ENCODE measurements around the gene TMEM51.

The TMEM51 gene

DNA sequence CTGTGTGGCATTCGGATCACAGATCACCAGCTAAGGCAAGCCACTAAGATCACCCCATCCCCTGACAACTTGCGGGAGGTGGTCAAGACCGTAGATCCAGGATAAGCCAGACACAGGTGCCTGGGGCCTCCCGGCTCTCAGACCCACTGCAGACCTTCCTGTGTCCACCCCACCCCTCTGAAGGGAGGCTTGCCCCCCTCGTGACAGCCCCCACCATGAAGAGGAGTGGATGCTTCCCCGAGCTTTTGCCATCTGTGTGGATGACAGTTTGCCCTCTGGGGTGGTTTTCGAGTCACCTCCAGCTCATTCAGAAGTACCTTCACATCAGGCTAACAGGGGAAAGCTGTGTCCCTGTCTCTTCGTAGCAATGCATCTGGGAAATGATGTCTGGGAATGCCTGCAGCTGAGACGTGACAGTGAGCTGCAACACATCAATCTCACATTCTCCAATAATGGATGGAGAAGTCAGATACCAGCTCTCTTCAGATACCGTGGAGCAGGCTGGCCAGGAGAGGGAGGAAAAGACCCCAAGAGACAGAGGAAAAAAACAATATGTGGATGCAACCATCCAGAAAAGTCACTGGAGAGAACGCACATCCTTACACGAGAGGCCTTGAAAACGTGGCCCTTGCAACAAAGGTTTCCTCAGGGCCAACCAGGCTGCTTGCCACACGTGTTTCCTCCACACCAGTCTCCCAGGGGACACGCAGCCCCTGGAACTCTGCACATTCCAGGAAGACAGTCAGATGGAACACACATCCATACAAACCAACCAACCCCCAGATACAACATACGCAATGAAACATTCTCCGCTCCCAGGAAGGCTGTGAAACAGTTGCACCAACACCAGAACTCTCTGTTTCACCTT lies 73.1 kb downstream of the TMEM51 start:
- H3K4me3 ChIP-seq (ENCODE audit: low read depth, low read length) = no peak overlapping the region
- no peak for DNase-seq (ENCODE audit: low read depth)

DNA sequence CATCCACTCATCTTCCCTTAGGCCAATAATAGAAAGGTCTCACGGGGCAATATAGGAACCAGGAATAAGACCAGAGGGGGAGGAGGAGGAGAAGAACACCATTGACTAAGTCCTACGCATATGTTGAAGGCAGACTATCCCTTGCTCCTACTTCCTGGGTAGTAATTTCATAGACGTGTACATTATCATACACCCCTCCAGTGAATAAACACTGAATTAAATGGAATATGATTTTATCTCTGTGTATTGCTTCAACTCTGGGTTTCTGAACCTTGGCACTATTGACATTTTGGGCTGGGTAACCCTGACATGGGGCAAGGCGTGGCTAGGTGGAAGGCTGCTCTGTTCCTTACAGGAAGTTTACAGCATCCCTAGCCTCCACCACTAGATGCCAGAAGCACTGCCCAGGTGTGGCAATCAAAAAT lies 76.2 kb downstream of the TMEM51 start:
- DNase-seq (ENCODE audit: low read depth) = no peak
- no peak overlapping the region for H3K4me3 ChIP-seq (ENCODE audit: low read depth, low read length)

DNA sequence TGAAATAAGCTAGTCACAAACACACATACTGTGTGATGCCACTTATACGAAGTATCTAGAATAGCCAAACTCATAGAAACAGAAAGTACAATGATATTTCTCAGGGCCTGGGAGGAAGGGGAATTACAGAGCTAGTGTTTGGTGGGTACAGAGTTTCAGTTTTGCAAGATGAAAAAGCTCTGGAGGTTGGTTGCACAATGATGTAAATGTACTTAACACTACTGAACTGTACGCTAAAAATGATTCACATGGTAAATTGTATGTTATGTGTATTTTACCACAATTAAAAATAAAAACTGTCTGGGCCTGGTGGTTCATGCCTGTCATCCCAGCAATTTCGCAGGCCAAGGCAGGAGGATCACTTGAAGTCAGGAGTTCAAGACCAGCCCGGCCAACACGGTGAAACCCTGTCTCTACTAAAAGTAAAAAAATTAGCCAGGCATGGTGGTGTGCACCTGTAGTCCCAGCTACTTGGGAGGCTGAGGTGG lies 78.2 kb downstream of the TMEM51 start:
- no peak overlapping the region for H3K4me3 ChIP-seq (ENCODE audit: low read depth, low read length)
- no peak for DNase-seq (ENCODE audit: low read depth)

DNA sequence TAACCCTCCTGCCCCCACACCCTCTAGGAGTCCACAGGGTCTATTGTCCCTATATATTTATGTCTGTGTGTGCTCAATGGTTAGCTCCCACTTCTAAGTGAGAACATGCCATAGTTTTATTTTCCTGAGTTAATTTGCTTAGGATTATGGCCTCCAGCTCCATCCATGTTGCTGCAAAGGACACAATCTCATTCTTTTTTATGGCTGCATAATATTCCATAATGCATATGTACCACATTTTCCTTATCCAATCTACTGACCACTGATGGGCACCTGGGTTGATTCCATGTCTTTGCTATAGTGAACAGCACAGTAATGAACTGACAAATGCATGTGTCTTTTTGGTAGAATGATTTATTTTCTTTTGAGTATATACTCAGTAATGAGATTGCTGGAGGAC lies 80.1 kb downstream of the TMEM51 start:
- H3K4me3 ChIP-seq (ENCODE audit: low read depth, low read length) = no peak overlapping the region
- DNase-seq (ENCODE audit: low read depth) = no peak

DNA sequence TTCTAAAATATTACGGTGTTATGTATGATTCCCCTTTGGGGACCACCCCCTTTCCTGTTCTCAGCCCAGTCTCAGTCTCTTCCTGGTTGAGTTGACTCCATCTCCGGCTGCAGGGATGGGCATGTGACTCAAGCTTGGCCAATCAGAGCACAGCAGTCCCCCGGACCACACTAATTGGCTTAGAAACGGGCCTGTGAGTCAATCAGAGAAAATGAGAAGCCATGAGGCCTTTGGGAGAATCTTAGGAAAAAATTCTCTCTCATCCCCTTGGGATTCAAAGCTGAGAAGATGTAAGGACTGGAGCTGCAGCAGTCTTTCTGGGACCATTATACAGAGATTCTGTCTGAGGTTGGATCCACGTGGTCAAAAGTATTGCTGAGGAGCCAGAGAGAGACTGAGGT lies 82.8 kb downstream of the TMEM51 start:
- DNase-seq (ENCODE audit: low read depth) = no peak
- no peak overlapping the region for H3K4me3 ChIP-seq (ENCODE audit: low read depth, low read length)

DNA sequence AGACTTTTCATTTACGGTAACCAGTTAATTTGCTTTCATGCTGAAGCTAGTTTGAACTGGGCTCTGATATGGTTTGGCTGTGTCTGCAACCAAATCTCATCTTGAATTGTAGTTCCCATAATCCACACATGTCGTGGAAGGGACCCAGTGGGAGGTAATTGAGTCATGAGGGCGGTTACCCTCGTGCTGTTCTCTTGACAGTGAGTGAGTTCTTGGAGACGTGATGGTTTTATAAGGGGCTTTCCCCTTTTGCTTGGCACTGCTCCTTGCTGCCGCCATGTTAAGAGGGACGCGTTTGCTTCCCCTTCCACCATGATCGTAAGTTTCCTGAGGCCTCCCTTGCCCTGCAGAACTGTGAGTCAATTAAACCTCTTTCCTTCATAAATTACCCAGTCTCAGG lies 83.2 kb downstream of the TMEM51 start:
- no peak overlapping the region for H3K4me3 ChIP-seq (ENCODE audit: low read depth, low read length)
- no peak for DNase-seq (ENCODE audit: low read depth)

DNA sequence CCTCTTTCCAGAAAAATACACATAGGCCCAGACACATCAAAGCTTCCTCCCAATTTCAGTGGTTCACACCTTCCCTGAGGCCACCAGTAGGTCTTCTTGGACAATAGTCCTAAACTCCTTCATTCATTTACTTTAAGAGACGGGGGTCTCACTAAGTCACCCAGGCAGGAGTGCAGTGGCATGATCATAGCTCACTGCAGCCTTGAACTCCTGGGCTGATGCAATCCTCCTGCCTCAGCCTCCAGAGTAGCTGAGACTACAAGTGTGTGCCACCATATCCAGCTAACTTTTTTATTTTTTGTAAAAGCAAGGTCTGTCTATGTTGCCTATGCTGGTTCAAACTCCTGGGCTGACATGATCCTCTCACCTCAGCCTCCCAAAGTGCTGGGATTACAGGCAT lies 85.2 kb downstream of the TMEM51 start:
- no peak overlapping the region for H3K4me3 ChIP-seq (ENCODE audit: low read depth, low read length)
- DNase-seq (ENCODE audit: low read depth) = no peak

DNA sequence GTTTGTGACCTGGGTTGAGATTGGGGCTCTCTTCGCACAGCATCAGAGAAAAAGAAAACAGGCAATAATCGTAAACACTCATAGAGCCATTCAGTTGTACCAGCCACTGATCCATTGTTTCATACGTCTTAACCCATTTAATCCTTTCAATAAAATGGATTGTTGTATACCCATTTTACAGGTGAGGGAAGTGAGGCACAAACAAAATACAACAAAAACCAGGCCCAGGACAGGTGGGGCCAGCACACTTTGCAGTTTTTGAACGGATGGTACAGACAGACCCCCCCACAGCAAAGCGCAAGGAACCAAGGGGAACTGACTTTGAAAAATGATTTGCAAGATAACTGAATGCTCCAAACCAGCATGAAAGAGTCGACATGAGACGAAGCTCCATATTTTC lies 89.2 kb downstream of the TMEM51 start:
- DNase-seq (ENCODE audit: low read depth) = no peak
- H3K4me3 ChIP-seq (ENCODE audit: low read depth, low read length) = no peak overlapping the region

DNA sequence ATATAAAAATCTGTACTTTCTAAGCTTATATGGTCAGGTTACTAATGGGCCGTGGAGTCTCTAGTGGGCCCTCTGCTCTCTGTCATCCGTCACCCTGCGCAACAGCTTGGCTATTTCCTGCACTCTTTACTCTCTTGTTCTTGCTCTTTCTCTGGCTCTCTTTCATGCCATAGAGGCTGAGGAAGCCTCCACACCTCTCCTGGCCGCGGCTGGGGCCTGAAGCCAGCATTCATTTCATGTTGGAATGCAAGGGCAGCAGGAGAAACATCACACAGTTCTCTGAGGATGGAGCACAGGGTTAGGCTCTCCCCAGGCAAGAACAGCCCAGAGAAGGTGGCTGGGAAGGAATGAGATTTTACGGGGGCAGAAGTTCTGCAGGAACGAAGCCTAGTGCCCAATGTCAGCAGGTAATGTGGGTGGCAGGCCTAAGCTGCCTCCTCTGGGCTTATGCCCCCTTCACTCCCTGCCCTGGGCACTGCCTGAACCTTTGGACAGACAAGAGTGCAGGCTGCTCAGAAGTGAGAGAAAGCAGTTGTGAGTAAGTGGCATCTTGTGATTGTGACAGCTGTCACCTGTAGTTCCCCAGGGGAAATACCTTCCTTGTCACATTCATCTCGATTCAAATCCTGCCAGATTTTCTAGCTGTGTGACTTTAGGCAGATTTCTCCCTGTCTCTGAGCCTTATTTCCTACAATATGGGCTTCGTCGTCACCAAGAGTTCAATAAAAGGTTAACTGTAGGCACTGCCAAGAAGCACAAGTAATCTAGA lies 89.9 kb downstream of the TMEM51 start:
- no peak overlapping the region for H3K4me3 ChIP-seq (ENCODE audit: low read depth, low read length)
- no peak for DNase-seq (ENCODE audit: low read depth)

DNA sequence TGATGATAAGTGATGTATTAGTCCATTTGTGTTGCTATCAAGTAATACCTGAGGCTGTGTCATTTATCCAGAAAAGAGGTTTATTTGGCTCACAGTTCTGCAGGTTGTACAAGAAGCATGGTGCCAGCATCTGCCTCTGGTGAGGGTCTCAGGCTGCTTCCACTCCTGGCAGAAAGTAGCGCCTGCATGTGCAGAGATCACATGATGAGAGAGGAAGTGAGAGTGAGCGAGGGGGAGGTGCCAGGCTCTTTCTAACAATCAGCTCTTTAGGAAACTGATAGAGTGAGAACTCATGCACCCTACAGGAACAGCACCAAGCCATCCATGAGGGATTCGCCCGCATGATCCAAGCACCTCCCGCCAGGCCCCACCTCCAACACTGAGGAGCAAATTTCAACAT lies 91.3 kb downstream of the TMEM51 start:
- no peak for DNase-seq (ENCODE audit: low read depth)
- no peak overlapping the region for H3K4me3 ChIP-seq (ENCODE audit: low read depth, low read length)

DNA sequence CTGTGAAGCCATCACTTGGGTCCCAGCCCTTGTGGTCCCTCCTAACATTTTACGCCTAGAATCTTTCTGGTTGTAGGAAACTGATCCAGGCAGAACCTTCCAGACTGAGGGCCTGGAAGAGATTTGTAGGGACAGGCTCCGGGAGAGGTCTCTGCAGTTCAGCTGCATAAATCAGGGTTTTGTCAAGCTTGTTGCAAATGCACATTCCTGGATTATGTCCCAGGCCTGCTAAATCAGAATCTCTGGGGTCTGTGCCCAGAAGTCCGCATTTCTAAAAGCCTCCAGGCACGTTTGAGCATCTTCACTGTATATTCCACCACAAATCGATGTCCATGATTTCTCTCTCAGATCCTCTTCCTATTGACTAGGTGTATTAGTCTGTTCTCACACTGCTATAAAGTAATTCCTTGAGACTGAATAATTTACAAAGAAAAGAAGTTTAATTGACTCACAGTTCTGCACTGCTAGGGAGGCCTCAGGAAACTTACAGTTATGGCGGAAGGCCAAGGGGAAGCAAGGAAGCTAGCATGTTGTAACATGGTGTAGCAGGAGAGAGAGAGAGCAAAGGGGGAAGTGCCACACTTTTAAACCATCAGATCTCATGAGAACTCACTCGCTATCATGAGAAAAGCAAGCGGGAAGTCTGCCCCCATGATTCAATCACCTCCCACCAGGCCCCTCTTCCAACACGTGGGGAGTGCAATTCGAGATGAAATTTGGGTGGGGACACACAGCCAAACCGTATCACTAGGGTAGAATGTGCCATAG lies 92.2 kb downstream of the TMEM51 start:
- H3K4me3 ChIP-seq (ENCODE audit: low read depth, low read length) = no peak overlapping the region
- peak; percentile 7 for DNase-seq (ENCODE audit: low read depth)

DNA sequence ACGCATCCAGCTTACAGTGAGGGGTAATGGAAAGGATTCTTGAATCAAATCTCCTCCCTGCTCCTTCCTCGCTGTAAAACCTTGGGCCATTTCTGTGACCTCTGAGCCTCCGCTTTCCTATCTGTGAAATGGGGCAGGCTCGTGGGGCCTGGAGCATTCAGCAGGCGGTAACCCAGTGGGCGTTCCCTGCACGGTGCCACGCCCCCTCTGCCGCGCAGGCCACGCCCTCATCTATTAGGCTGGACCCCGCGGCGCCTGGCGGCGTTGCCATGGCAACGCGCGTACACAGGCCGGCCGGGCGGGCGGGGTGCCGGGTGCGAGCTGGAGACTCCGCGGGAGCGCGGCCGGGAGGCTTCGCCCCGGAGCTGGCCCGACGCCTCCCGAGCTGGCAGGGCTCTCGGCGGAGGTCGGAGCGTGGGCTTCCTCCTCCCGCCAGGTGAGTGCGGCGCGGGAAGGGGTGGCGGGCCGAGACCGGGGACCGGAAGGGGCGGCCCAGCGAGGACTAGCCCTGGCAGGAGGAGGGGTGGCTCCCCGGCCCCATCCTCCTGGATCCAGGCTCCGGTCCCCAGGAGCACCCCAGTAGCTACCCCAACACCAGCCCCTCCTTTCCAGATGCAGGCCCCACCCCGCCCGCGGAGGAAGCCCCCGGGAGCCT lies 93.5 kb downstream of the TMEM51 start, which contains the start of gene FHAD1:
Gene FHAD1, plus strand, starts transcription at position 264 of the 655 bp plus-strand sequence. CDS start 4,562 bp downstream, outside the sequence.
- peak within 1 kb of the TSS; percentile 41 for H3K4me3 ChIP-seq (ENCODE audit: low read depth, low read length)
- DNase-seq (ENCODE audit: low read depth) = peak; percentile 4

DNA sequence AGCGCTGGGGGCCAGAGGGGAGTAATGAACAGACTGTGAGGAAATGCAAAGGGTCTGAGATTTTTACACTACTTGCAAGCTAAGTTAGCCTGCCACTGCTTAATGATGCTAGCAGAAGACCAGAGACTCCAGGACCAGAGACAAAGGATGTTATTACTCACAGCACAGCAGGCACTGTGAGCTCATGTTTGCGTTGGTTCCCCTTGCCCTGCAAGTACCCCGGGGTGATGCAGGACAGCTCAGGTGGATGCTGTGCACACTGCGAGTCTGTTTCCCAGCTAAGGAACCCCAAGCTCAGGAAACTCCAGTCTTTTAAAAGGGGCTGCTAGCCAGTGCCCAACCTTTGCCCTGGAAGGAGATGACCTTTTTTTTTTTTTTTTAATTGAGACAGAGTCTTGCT lies 94.7 kb downstream of the TMEM51 start:
- no peak for DNase-seq (ENCODE audit: low read depth)
- no peak overlapping the region for H3K4me3 ChIP-seq (ENCODE audit: low read depth, low read length)

DNA sequence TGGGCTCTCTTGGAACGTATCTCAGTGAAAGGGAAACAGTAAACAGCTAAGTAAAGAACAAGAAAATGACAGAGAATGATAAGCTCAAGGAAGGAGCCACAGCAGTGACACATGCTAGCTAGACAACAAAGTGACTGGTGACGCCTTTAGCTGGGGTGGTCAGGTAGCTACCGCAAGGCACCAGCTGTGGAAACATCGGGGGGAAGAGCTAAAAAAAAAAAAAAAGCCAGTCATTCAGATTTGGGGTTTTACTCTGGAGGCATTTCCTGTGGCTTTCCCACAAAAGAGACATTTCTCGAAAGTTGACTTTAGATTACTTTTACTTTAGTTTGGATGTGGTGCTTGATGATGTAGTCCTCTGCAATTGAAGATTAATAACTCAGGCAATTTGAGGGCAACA lies 95.5 kb downstream of the TMEM51 start:
- DNase-seq (ENCODE audit: low read depth) = no peak
- no peak overlapping the region for H3K4me3 ChIP-seq (ENCODE audit: low read depth, low read length)

DNA sequence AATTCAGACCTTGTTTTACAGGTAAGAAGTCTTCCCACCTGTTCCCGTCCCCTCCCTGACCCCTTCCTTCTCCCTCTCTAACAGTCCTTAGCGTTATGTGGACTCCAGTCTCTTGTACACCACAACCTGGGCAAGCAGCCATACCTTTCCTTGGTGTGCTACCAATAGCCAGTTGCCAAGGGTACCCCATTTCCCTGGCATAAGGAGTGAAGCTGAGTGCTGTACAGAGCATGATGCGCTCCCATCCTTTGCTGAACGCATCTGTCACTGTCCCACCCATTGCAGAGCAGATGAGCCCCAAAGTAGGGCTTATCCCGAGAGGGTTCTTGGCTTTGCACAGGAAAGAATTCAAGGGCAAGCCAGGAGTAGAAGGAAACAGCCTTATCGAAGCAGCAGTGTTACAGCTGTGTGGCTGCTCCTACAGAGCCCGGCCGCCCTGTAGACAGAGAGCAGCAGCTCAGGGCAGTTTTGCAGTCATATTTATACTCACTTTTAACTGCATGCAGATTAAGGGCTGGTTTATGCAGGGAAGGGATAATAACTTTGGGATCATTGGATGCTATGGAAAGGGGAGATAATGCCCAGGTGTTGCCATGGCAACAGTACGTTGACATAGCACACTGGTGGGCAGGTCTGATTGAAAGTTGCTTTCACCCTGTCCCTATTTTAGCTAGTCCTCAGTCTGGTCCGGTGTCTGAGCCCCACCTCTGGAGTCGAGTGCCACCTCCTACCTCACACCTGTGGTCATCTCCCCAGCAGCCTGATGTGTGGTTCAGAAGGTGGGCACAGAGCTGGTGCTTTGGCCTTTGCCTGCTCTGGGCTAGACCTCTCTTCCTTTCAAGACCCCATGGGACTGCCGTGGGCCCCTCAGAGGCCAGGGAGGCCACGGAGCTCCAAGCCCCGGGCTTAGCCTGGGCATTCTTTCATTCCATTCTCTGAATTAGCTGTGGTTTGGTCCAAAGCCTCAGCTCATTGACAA lies 98.6 kb downstream of the TMEM51 start:
- no peak overlapping the region for H3K4me3 ChIP-seq (ENCODE audit: low read depth, low read length)
- no peak for DNase-seq (ENCODE audit: low read depth)

DNA sequence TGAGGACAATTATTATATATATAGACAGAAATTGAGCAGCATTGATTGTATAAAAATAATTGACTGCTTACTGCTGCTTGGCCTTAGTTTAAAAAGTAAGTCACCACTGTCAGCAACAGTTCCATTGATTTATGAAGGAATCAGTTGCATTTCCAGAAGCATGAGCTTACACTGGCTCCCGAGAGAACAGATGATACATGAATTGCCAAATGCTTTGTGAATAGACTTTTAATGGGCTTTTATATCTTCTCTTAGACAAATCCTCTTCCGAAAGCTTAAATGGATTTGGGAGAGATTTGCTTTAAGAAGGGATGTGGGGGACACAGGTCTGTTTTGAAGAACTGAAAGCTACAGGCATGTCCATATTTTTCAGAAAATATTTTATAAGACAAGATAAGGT lies 101.0 kb downstream of the TMEM51 start:
- H3K4me3 ChIP-seq (ENCODE audit: low read depth, low read length) = no peak overlapping the region
- no peak for DNase-seq (ENCODE audit: low read depth)

DNA sequence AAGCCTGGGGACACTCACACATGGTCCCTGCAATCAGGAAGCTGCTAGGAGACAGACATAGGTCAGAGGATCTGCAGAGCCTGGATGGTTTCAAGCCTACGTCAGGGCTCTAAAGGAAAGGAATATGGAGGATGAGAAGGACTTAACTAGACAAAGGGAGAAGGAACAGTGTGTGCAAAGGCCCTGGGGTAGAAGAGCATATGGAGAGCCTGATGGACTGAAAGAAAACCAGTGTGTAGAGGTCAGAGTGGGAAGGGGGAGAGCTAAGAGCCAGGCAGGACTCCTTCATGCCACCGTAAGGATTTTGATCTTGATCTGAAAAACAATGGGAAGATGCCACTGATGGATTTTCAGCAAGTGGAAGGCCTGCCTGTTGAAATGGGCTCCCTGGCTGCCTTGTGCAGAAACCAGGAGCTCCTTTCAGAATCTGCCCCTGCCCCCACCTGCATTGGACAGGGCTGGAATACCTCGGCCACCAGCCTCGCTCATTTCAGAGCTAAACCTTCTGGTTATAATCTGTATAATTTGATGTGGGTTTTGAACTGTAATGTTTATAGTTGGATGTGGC lies 102.1 kb downstream of the TMEM51 start:
- no peak overlapping the region for H3K4me3 ChIP-seq (ENCODE audit: low read depth, low read length)
- no peak for DNase-seq (ENCODE audit: low read depth)

DNA sequence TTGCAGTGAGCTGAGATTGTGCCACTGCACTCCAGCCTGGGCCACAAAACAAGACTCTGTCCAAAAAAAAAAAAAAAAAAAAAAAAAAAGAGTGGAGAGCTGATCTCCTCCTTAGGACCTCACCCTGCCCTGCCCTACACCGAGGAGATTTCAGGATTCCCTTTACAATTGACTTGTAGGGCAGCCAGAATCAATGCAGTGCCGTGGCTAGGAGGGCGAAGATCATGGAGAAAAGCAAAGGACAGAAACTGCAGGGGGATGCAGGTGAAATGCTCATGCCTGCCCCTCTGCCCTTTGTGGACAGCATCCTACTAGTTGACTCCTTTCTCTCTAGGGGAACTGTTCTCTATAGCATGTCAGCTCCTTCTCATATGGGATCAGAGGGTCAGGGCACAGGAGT lies 103.0 kb downstream of the TMEM51 start:
- DNase-seq (ENCODE audit: low read depth) = no peak
- no peak overlapping the region for H3K4me3 ChIP-seq (ENCODE audit: low read depth, low read length)
